Mucosa of rectum (tissue), 2 donors: ENCODE measurements around the gene KIF18B.

Experiments
- H3K27ac ChIP-seq, 2 donors: one replicate each; pipeline ENCODE4 v1.7.0; 2013; ENCODE audit warnings: inconsistent platforms in 2 of 2, low read depth in 2 of 2, low read length in 2 of 2
- H3K27me3 ChIP-seq, 2 donors: one replicate each; pipeline ENCODE4 v1.7.0; 2013; ENCODE audit warnings: low read length in 2 of 2; ENCODE audit not compliant: control insufficient read depth in 2 of 2, insufficient read depth in 2 of 2
- H3K36me3 ChIP-seq, 2 donors: one replicate each; pipeline ENCODE4 v1.7.0; 2013; ENCODE audit warnings: low read length in 2 of 2; ENCODE audit not compliant: control insufficient read depth in 2 of 2, insufficient read depth in 2 of 2
- H3K4me1 ChIP-seq, 2 donors: one replicate each; pipeline ENCODE4 v1.7.0; 2013; ENCODE audit warnings: low read length in 2 of 2, mild to moderate bottlenecking in 1 of 2; ENCODE audit not compliant: control insufficient read depth in 2 of 2, insufficient read depth in 2 of 2
- H3K4me3 ChIP-seq, 2 donors: one replicate each; pipeline ENCODE4 v1.7.0; 2013; ENCODE audit warnings: low read length in 2 of 2
- H3K9ac ChIP-seq, 2 donors: one replicate each; pipeline ENCODE4 v1.7.0; 2013; ENCODE audit warnings: low read length in 2 of 2, low read depth in 1 of 2, mild to moderate bottlenecking in 1 of 2
- H3K9me3 ChIP-seq, 2 donors: one replicate each; pipeline ENCODE4 v1.7.0; 2013; ENCODE audit warnings: low read length in 2 of 2; ENCODE audit not compliant: control insufficient read depth in 2 of 2
- donor health status: healthy.
- donor health status: Normal muscosa, but diverticular disease.

KIF18B gene

DNA sequence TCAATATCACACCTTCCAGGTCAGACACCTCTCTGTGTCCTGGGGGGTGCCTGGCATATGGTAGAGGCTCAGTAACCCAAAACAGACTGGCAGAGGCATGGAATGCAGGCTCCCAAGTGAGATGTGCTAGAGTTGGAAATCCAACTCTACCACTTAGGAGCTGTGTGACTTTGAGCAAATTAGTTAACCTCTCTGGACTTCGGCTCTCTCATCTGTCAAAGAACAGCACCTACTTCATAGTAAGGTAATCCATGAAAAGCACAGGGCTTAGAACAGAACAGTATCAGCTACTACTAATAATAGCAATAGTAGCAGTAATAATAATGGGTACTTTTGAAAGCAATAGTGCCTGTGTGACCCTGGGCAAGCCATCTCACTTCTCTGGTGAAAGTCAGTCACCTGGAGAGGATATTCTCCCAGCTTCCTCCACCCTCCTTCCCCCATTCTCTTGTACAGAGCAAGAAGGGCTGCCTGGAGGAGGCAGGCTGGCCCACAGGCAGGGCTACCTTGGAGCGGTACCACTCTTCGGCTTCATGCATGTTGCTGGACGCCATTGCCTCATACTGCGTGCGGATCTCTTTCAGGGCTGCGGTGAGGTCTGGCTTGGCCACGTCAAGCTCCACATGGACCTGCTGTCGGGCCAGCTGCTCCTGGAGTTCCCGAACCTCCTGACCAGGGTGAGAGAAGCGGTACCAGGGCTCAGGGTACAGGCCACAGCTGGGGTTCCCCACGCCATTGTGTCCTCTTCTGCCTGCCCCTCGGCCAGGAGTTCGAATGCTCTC is 34.6 kb downstream of the KIF18B start:
- no peak overlapping the region for H3K4me3 ChIP-seq
- no peaks in the 10 kb centered on the region for H3K36me3 ChIP-seq
- no peak overlapping the region for H3K27ac ChIP-seq
- H3K27me3 ChIP-seq = peaks cover 9 to 13% of the 10 kb centered on the region in 2 donors
- H3K9ac ChIP-seq = no peak overlapping the region
- H3K4me1 ChIP-seq = peaks cover 0 to 3% of the 10 kb centered on the region in 2 donors
- H3K9me3 ChIP-seq = no peaks in the 10 kb centered on the region

DNA sequence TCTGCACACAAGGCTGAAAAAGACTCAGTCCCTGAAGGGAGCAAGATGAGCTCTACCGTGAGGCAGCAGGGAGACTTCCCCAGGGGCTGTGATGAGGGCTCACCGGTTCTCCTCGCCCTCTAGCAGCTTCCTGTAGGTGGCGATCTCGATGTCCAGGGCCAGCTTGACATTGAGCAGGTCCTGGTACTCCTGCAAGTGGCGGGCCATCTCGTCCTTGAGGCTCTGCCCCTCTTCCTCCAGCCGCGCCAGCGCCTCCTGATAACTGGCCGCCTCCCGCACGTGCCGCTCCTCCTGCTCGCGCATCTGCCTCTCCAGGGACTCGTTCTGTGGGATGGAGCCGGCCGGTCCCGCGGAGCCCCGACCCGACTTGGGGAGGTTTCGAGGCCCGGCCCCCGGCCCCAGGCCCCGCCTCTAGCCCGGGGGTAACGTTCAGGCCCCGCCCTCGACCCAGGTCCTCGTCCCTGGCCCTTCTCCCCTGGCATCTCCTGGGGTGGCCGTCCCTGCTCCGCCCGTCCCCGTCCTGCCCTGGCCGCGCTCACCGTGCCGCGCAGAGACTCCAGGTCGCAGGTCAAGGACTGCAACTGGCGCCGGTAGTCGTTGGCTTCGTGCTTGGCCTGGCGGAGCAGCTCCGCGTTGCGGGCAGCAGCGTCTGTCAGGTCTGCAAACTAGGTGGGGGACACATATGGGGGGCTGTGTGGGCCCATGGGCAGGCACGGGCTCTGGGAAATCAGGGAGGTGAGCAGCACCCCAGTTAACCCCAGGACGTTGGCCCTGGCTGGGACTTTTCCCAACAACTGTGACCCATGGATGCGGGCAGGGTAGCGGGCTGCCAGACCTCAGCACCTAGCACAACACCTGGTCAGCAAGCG is 36.2 kb downstream of the KIF18B start:
- no peak overlapping the region for H3K27ac ChIP-seq
- no peaks in the 10 kb centered on the region for H3K9me3 ChIP-seq
- peaks cover 9 to 13% of the 10 kb centered on the region in 2 donors for H3K27me3 ChIP-seq
- H3K4me1 ChIP-seq = peaks cover 2 to 4% of the 10 kb centered on the region in 2 donors
- H3K9ac ChIP-seq = peak overlapping the region in 1 of 2 donors; percentile 5
- H3K4me3 ChIP-seq = peak overlapping the region; percentile 43 to 52
- no peaks in the 10 kb centered on the region for H3K36me3 ChIP-seq

DNA sequence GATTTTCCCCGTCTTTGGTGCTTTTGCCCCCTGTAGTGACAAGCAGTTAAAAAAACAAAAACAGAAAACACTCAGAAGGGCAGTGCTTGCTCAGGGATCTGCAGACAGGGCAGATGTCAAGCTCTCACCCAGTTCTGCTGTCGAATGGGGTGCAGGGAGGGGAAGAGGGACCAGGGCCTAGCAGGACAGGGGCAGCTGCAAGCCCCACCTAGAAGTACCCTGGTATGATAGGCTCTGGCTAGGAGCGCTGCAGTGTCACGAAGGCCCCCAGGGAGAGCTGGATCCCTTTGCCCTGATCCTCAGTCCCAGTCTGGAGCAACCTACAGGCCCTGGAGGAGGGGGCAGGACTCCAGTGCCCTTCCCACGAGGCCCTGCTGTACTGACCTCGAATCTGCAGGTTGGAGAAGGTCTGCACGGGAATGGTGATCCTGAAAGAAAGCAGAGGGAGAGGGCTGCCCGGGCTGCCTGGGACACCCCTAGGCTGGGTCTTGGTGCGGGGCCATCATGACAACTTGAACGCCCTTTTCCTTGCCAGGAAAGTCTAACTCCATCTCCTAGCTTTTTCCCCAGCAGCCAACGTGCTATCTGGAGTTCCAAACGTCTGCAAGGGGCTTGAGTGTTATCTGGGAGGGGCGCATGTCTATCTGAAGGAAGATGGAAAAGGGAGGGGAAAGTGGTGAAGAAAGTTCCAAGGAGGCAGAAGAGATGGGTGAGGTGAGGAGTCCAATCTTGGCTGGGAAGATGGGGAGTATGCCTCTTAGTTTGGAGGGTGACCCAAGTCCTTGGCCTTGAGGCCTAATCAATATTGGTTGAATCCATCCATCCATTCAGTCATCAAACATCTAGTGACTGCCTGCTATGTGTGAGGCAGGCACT is 37.1 kb downstream of the KIF18B start:
- no peaks in the 10 kb centered on the region for H3K9me3 ChIP-seq
- peaks cover 11 to 12% of the 10 kb centered on the region in 2 donors for H3K4me1 ChIP-seq
- H3K36me3 ChIP-seq = no peaks in the 10 kb centered on the region
- no peak overlapping the region for H3K9ac ChIP-seq
- H3K27ac ChIP-seq = no peak overlapping the region
- H3K27me3 ChIP-seq = peaks cover 9 to 13% of the 10 kb centered on the region in 2 donors
- H3K4me3 ChIP-seq = no peak overlapping the region

DNA sequence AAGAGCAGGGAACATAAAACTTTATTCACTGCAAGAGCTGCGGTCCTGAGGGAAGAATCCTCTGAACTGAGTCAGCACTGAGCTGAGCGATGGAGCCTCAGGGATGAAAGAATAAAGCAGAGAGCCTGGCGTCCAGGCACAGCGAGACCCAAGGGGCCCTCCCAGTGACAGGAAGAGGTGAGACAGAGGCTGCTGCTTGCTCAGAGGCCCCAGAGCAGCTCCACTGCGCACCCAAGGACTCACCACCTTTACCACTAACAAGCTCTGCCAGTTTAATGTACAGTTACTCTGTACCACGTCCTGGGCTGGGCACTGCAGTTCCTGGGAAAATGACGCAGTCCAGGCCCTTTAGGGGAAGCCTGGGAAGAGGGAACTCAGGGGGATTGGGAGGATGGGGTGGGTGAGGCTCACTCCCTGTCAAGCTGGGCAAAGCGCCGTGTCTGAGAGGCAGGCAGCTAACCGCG is 37.9 kb downstream of the KIF18B start:
- Histone ChIP-seq H3K27me3 (peaks cover 9 to 13% of the 10 kb centered on the region in 2 donors), H3K4me3 (no peak overlapping the region), H3K4me1 (peaks cover 17 to 18% of the 10 kb centered on the region in 2 donors), H3K9ac (no peak overlapping the region), H3K27ac (no peak overlapping the region), H3K36me3 (no peaks in the 10 kb centered on the region), H3K9me3 (no peaks in the 10 kb centered on the region)

DNA sequence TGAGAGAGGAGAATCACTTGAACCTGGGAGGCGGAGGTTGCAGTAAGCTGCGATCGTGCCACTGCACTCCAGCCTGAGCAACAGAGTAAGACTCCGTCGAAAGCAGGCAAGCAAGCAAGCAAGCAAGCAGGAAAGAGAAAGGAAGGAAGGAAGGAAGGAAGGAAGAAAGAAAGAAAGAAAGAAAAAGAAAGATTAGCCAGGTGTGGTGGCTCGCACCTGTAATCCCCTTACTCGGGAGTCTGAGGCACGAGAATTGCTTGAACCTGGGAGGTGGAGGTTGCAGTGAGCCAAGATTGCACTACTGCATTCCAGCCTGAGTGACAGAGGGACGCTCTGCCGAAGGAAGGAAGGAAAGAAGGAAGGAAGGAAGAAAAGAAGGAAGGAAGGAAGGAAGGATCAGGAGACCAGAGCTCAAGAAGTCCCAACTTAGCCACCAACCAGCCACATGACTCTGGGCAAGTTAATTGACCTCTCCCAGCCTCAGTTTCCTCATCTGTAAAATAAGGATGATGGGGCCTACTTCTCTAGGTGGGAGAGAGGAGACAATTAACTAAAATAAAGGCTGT is 38.7 kb downstream of the KIF18B start:
- H3K36me3 ChIP-seq = no peaks in the 10 kb centered on the region

DNA sequence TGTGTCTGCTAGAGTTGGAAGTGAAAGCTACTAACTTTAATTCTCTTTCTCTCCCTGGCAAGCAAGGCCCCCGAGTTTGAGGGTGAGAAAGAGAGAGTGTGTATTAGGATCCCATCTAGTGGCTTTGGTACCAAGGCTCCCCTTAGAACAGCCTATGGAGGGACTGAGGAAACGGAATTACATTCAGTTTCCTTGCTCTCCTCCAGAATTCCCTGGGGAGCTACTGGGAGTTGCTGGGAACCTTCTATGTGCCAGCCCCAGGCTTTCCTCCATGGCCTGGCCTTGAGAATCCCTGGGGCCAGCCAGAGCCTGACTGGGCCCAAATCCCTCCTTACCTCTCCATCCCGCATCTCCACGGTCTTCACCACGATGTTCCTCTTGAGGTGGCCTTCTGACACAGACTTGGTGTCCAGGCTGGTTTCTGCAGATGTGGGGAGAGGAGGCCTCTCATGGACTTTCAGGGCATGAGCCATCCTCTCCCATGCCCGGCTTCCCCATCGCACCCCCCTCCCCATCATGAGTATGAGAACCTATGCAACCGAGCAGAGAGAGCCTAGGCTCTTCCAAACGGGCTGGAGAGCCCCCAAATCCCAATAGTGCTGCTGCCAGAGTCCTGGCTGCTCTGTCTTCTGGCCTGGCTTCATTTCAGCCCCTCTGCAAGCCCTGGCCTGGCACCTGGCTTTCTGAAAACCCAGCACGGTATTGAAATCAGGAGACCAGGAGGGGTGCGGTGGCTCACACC is 39.7 kb downstream of the KIF18B start:
- H3K4me1 ChIP-seq = peaks cover 17 to 22% of the 10 kb centered on the region in 2 donors
- H3K9ac ChIP-seq = no peak overlapping the region
- peaks cover 4 to 8% of the 10 kb centered on the region in 2 donors for H3K27me3 ChIP-seq
- no peaks in the 10 kb centered on the region for H3K9me3 ChIP-seq
- H3K4me3 ChIP-seq = no peak overlapping the region
- no peak overlapping the region for H3K27ac ChIP-seq
- H3K36me3 ChIP-seq = no peaks in the 10 kb centered on the region

More for the DNA sequence above, 38.7 kb downstream of the KIF18B start:
- Histone ChIP-seq H3K4me1 (peaks cover 17 to 18% of the 10 kb centered on the region in 2 donors), H3K27me3 (peaks cover 9 to 13% of the 10 kb centered on the region in 2 donors), H3K9me3 (no peaks in the 10 kb centered on the region), H3K27ac (no peak overlapping the region), H3K4me3 (no peak overlapping the region), H3K9ac (no peak overlapping the region)

DNA sequence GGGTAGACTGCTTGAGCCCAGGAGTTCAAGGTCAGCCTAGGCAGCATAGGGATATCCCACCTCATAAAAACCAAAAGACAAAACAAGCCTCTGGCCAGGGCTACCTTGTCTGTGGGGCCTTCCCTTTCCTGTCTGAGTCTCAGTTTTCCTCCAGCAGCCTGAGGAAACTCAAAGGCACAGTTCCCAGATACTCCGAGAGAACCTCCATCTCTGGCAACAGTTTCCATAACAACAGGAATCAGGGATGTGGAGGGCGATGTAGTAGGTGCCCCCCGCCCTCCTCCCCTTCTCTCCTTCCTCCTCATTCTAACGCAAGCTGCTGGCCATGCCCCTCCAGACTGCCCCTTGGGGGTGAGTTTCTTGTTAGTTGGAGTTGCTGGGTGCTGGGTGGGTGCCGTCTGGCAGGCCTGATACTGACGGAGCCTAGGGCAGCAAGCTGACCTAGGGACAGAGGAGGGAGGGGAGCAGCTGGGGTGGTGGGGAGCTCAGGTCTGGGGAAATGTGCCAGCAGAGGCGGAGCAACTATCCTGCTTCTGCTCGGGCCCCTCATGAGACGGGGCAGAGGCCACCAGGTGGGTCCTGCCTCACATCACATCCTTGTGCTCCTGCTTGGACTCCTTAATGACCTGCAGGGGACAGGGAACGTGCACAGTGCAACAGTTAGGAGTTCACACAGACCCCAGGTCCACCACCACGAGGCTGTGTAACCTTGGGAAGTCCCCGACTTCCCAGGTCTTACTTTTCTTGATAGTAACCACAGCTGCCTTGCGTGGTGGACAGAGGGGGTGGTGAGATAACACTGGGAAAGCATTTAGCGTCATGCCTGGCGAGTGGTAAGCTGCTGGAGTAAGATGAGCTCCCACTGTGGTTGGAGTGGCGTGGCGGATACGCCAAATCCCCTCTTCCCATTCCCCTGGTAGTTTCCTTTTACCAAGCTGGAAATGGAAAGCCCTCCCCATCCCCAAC is 40.5 kb downstream of the KIF18B start:
- peaks cover 4 to 5% of the 10 kb centered on the region in 2 donors for H3K27me3 ChIP-seq
- no peaks in the 10 kb centered on the region for H3K9me3 ChIP-seq
- H3K4me3 ChIP-seq = no peak overlapping the region
- no peak overlapping the region for H3K9ac ChIP-seq
- H3K27ac ChIP-seq = no peak overlapping the region
- peaks cover 17 to 22% of the 10 kb centered on the region in 2 donors for H3K4me1 ChIP-seq
- H3K36me3 ChIP-seq = no peaks in the 10 kb centered on the region

DNA sequence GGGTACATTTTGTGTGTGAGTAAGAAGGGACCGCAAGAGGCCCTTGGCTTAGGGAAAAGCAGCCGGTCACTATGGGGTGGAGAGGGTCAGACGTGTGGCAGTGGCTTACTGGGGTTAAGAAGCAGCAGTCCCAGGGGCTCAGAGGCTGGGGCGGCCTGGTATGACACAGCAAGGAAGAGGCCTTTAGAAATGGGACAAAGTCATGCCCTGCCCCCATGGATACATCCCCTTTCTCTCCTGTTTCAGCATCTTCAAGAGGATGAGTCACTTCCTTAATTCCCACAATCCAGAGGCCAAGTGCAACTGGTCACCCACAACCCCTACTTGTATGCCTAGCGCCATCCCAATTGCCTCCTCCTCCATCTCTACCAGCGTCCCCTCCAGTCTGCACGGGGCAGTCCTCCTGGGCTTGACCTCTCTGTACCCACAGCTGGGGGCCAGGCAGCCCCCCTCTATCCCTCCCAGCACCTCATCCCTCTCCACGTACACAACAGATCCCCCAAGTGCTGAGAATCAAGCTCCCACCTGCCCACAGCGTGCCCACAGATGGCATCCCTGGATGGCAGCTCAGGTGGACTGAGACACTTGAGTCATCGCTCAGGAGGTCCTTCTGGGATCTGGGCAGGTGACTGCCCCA is 41.4 kb downstream of the KIF18B start:
- Histone ChIP-seq H3K4me1 (peaks cover 17 to 19% of the 10 kb centered on the region in 2 donors), H3K27me3 (no peaks in the 10 kb centered on the region), H3K9me3 (no peaks in the 10 kb centered on the region), H3K36me3 (no peaks in the 10 kb centered on the region), H3K4me3 (peak overlapping the region in 1 of 2 donors; percentile 3), H3K27ac (peak overlapping the region in 1 of 2 donors; percentile 75), H3K9ac (peak overlapping the region in 1 of 2 donors; percentile 33)
